ENCODE measurements around the gene SLAMF6. TPM values are rescaled to one million over a fixed set of nuclear protein-coding genes. Genes with fewer than 3 reads are reported as not detected.
A peak's percentile ranks its signal among the peaks of the same experiment; 100 is the strongest.
"Not testable (repeated sequence)": the region's sequence is repeated elsewhere in the genome, so short reads cannot be mapped to it uniquely, and the experiment has no call there.

Gene SLAMF6
- total RNA-seq, 6 donors from 2014 or later, result 2.7 to 10.7 (median 3.4) TPM

GRCh38 chr1:160522136-160522535 is 919 bp downstream of the SLAMF6 start:
- WGBS, 2 donors, result 52% methylated on average over 3 of the region's 3 CpGs
- TF ChIP-seq POLR2AphosphoS5 (IDR thresholded peaks at IDR 0.05) (no peak), POLR2A (IDR thresholded peaks at IDR 0.05) (no peak), CTCF (IDR thresholded peaks at IDR 0.05) (no peak), EP300 (IDR thresholded peaks at IDR 0.05) (no peak)
- peak overlapping the region in 3 of 4 donors; percentile 22 to 35 (median 29) for H3K4me3 ChIP-seq

GRCh38 chr1:160521554-160521953 is 1.5 kb downstream of the SLAMF6 start:
- no peak for ATAC-seq (ENCODE audit: low FRiP score in 2 of 2)
- H3K4me1 ChIP-seq, result peaks cover 0 to 5% (median 0%) of the 10 kb centered on the region in 4 donors
- H3K36me3 ChIP-seq, result no peaks in the 10 kb centered on the region
- no peaks in the 10 kb centered on the region for H3K27me3 ChIP-seq
- WGBS, 2 donors, result 62 to 68% methylated on average over 2 of the region's 2 CpGs
- H3K4me3 ChIP-seq, result peak overlapping the region in 3 of 4 donors; percentile 22 to 35 (median 29)
- peak overlapping the region in 1 of 4 donors; percentile 65 for H3K27ac ChIP-seq
- no peak for TF ChIP-seq CTCF (IDR thresholded peaks at IDR 0.05)
- no peak for TF ChIP-seq EP300 (IDR thresholded peaks at IDR 0.05)
- no peak for TF ChIP-seq POLR2A (IDR thresholded peaks at IDR 0.05)
- DNase-seq, result no peak
- no peaks in the 10 kb centered on the region for H3K9me3 ChIP-seq

More at GRCh38 chr1:160522136-160522535, 919 bp downstream of the SLAMF6 start:
- Histone ChIP-seq H3K27ac (peak overlapping the region in 1 of 4 donors; percentile 65), H3K9me3 (no peaks in the 10 kb centered on the region), H3K36me3 (no peaks in the 10 kb centered on the region), H3K27me3 (no peaks in the 10 kb centered on the region), H3K4me1 (peaks cover 0 to 5% (median 0%) of the 10 kb centered on the region in 4 donors)
- DNase-seq, result no peak
- ATAC-seq (ENCODE audit: low FRiP score in 2 of 2), result no peak

GRCh38 chr1:160520999-160521398 is 2.1 kb downstream of the SLAMF6 start:
- Histone ChIP-seq H3K9me3 (no peaks in the 10 kb centered on the region), H3K27me3 (no peaks in the 10 kb centered on the region), H3K4me1 (peaks cover 0 to 5% (median 0%) of the 10 kb centered on the region in 4 donors), H3K36me3 (no peaks in the 10 kb centered on the region), H3K4me3 (peak overlapping the region in 2 of 4 donors; percentile 9 to 35), H3K27ac (peak overlapping the region in 1 of 4 donors; percentile 11)
- 0 to 14% methylated on average over 3 of the region's 3 CpGs for WGBS, 2 donors
- TF ChIP-seq POLR2AphosphoS5 (IDR thresholded peaks at IDR 0.05) (no peak), EP300 (IDR thresholded peaks at IDR 0.05) (no peak), POLR2A (IDR thresholded peaks at IDR 0.05) (no peak), CTCF (IDR thresholded peaks at IDR 0.05) (no peak)
- DNase-seq (no peak), ATAC-seq (ENCODE audit: low FRiP score in 2 of 2) (peak in 1 of 2 donors; percentile 57)

- Histone ChIP-seq H3K27ac (peak overlapping the region in 1 of 4 donors; percentile 18), H3K4me3 (peak overlapping the region in 1 of 4 donors; percentile 9), H3K4me1 (peaks cover 0 to 5% (median 0%) of the 10 kb centered on the region in 4 donors), H3K27me3 (no peaks in the 10 kb centered on the region), H3K9me3 (no peaks in the 10 kb centered on the region), H3K36me3 (no peaks in the 10 kb centered on the region)
- no peak for DNase-seq
- 30 to 34% methylated on average over 2 of the region's 2 CpGs for WGBS, 2 donors
- TF ChIP-seq POLR2A (IDR thresholded peaks at IDR 0.05) (no peak), POLR2AphosphoS5 (IDR thresholded peaks at IDR 0.05) (no peak), EP300 (IDR thresholded peaks at IDR 0.05) (no peak)
- no peak for ATAC-seq (ENCODE audit: low FRiP score in 2 of 2)
Measured at GRCh38 chr1:160520582-160520981, 2.5 kb downstream of the SLAMF6 start.

GRCh38 chr1:160519642-160520435 is 3.2 kb downstream of the SLAMF6 start:
- ATAC-seq (ENCODE audit: low FRiP score in 2 of 2), result no peak
- Histone ChIP-seq H3K4me1 (peaks cover 0 to 5% (median 0%) of the 10 kb centered on the region in 4 donors), H3K36me3 (no peaks in the 10 kb centered on the region), H3K9me3 (no peaks in the 10 kb centered on the region), H3K27me3 (no peaks in the 10 kb centered on the region), H3K4me3 (no peak overlapping the region), H3K27ac (peak overlapping the region in 1 of 4 donors; percentile 18)
- WGBS, 2 donors, result 22 to 37% methylated on average over 5 of the region's 5 CpGs
- peak in 3 of 6 experiments; percentile 7 to 18 (median 17) for TF ChIP-seq CTCF (IDR thresholded peaks at IDR 0.05)
- no peak for TF ChIP-seq POLR2AphosphoS5 (IDR thresholded peaks at IDR 0.05)
- no peak for DNase-seq

DNA sequence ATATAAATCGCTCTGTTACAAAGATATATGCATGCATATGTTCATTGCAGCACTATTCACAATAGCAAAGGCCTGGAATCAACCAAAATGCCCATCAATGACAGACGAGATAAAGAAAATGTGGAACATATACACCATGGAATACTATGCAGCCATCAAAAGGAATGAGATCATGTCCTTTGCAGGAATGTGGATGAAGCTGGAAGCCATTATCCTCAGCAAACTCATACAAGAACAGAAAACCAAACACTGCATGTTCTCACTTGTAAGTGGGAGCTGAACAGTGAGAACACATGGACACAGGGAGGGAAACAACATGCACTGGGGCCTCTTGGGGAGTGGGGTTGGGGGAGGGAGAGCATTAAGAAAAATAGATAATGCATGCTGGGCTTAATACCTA is 5.5 kb downstream of the SLAMF6 start:
- not testable (repeated sequence) for DNase-seq; H3K9me3 ChIP-seq; H3K36me3 ChIP-seq; H3K27ac ChIP-seq; ATAC-seq (ENCODE audit: low FRiP score in 2 of 2); H3K4me1 ChIP-seq; H3K27me3 ChIP-seq; H3K4me3 ChIP-seq
- WGBS, 2 donors, result 45% methylated on average over 2 of the region's 2 CpGs

DNA sequence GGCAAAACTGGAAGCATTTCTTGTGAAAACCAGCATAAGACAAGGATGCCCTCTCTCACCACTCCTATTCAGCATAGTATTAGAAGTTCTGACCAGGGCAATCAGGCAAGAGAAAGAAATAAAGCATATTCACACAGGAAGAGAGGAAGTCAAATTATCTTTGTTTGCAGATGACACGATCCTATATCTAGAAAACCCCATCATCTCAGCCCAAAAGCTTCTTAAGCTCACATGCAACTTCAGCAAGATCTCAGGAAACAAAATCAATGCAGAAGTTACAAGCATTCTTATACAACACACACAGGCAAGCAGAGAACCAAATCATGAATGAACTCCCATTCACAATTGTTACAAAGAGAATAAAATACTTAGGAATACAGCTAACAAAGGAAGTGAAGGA is 7.1 kb downstream of the SLAMF6 start:
- H3K36me3 ChIP-seq; H3K27me3 ChIP-seq; H3K9me3 ChIP-seq; H3K4me1 ChIP-seq; H3K27ac ChIP-seq; ATAC-seq (ENCODE audit: low FRiP score in 2 of 2); H3K4me3 ChIP-seq; DNase-seq: not testable (repeated sequence)
- 50 to 53% methylated on average over 1 of the region's 1 CpG for WGBS, 2 donors
